Thoracic aorta (tissue), 2 donors: ENCODE measurements around the gene HOXA6. TPM values are rescaled to one million over a fixed set of nuclear protein-coding genes. Genes with fewer than 3 reads are reported as not detected.

Experiments
- ATAC-seq: fragments of 150-250 bp; one replicate; pipeline ENCODE4 v1.8.0; 2017; ENCODE audit warnings: low read depth; ENCODE audit not compliant: insufficient number of reproducible peaks, low FRiP score
- DNase-seq: peaks from one replicate; pipeline ENCODE4 v3.0.0-alpha.2; 2020; ENCODE audit warnings: low spot score
- H3K27ac ChIP-seq, 2 donors: fragments of 200-600 bp; sonication (generic); 1 replicate in 1 of 2; 2 replicates in 1 of 2; pipeline ENCODE4 v1.5.1; 2016; ENCODE audit warnings: mild to moderate bottlenecking in 2 of 2, moderate library complexity in 2 of 2
- H3K27me3 ChIP-seq: fragments of 200-600 bp; sonication (generic); replicated peaks from 2 replicates; pipeline ENCODE4 v1.6.0; 2016; ENCODE audit warnings: mild to moderate bottlenecking; ENCODE audit not compliant: insufficient read depth
- H3K36me3 ChIP-seq: fragments of 200-600 bp; sonication (generic); one replicate; pipeline ENCODE4 v1.5.1; 2016
- H3K4me1 ChIP-seq, 2 donors: fragments of 200-600 bp; sonication (generic); 1 replicate in 1 of 2; 2 replicates in 1 of 2; pipeline versions ENCODE4 v1.5.1 to v1.6.0; 2016; ENCODE audit warnings: low read depth in 2 of 2, mild to moderate bottlenecking in 1 of 2; ENCODE audit not compliant: control insufficient read depth in 1 of 2
- H3K4me3 ChIP-seq: fragments of 200-600 bp; sonication (generic); 2 replicates; pipeline ENCODE4 v1.5.1; 2016; ENCODE audit warnings: mild to moderate bottlenecking
- H3K9me3 ChIP-seq: fragments of 200-600 bp; sonication (generic); 2 replicates; pipeline ENCODE4 v1.5.1; 2016
- total RNA-seq, 2 donors: library from RNA; depleted of rRNA; stranded (reverse); fragments of >200 nt; gene quantifications; one replicate each; pipeline versions ENCODE4 v1.1.0 to v1.2.3, GENCODE V29; 2016
- TF ChIP-seq, protein P1 (sequence below): fragments of 200-600 bp; sonication (generic); IDR thresholded peaks from one replicate; pipeline ENCODE4 v1.5.1; 2019; ENCODE audit warnings: antibody characterized with exemption

HOXA6 gene
- total RNA-seq, 2 donors from 2014 or later = not detected

DNA sequence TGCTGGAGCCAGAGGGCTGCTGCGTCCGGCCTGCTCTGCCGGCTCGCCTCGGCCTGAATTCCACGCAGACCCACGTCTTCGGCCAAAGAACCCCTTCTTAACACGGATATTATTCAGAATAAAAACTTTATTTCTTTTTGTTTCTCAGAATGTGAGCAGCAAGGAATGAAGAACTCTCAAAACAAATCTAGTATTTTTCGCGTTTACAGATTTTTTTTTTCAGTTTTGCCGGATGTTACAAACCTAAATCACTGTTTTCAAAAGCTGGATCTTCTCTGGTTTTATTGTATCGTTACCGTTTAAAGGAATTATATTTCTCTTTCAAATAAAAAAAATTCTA lies 40.7 kb downstream of the HOXA6 start:
- Histone ChIP-seq H3K36me3 (no peaks in the 10 kb centered on the region), H3K4me3 (peak overlapping the region; percentile 99), H3K27me3 (no peaks in the 10 kb centered on the region), H3K4me1 (peaks cover 26 to 74% of the 10 kb centered on the region in 2 donors), H3K27ac (peak overlapping the region; percentile 87 to 96), H3K9me3 (no peaks in the 10 kb centered on the region)
- DNase-seq = no peak
- TF ChIP-seq, protein P1, sequence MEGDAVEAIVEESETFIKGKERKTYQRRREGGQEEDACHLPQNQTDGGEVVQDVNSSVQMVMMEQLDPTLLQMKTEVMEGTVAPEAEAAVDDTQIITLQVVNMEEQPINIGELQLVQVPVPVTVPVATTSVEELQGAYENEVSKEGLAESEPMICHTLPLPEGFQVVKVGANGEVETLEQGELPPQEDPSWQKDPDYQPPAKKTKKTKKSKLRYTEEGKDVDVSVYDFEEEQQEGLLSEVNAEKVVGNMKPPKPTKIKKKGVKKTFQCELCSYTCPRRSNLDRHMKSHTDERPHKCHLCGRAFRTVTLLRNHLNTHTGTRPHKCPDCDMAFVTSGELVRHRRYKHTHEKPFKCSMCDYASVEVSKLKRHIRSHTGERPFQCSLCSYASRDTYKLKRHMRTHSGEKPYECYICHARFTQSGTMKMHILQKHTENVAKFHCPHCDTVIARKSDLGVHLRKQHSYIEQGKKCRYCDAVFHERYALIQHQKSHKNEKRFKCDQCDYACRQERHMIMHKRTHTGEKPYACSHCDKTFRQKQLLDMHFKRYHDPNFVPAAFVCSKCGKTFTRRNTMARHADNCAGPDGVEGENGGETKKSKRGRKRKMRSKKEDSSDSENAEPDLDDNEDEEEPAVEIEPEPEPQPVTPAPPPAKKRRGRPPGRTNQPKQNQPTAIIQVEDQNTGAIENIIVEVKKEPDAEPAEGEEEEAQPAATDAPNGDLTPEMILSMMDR = no peak
- ATAC-seq = no peak

DNA sequence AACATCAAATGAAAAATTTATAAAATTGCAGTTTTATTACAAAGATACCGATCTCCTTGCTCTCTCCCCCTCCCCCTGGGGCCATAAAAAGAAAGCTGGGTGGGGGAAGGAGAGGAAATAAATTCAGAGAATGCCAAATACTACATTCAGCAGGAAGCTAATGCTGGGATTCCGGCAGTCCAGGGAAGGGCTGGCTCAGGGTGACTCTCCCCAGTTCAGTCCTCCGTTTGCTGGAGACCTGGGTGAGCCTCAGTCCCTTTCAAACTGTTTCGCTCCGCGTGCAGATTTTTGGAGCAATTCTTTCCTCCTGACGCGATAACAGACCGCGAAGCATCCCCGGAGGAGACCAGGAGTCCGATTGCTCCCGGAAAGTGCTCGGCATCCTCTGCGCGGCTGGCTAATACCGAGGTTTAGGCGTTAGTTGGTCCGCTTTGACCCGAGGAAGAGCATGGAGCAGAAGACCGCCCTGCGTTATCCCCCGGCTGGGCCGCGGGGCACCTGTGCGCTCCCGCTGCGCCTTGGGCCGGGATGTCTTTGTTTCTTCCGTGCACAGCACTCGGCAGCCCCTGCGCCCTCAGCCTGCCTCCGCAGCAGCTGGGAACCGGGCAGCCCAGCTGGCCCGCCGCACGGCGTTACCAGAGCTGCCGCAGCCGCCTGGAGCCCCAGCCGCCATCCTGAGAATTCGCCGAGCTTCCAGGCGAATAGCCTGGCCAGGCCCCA lies 41.2 kb downstream of the HOXA6 start:
- no peaks in the 10 kb centered on the region for H3K9me3 ChIP-seq
- ATAC-seq = no peak
- peak overlapping the region; percentile 99 for H3K4me3 ChIP-seq
- DNase-seq = no peak
- H3K27me3 ChIP-seq = no peaks in the 10 kb centered on the region
- no peaks in the 10 kb centered on the region for H3K36me3 ChIP-seq
- peak overlapping the region; percentile 87 to 96 for H3K27ac ChIP-seq
- H3K4me1 ChIP-seq = peaks cover 25 to 68% of the 10 kb centered on the region in 2 donors
- TF ChIP-seq, protein P1 = no peak

DNA sequence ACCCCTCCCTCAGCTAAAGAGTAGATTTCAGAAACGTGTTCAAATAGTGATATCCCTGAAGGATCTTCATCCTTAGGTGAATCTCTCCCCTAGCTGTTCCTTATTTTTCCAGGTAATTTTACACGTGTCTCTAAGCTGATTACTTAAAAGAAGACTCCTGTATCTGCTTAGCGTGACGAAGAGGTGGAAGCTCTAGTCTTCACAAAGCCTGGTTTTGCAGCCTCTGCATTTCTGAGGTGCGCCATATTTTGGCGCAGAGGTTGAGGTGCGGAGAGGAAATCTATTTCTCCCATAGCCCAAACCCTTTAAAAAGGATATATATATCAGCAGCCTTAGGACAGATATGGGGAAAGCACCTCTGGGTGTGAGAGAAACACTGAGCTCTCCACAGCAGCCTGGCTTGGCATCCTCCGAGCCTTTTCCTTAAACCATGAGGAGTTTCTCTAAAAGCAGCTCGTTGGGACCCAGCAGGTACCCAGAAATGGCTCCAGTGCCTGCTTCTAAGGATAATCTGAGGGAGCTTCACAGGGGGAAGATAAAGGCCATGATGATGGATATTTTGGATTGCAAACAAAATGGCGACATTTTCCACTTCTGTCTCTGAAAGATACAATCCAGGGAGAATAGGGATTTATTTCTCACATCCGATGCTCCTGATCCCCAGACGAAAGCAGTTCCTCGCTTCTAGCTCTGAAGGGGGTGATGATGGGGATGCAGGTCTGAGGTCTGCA lies 42.1 kb downstream of the HOXA6 start:
- no peak for DNase-seq
- no peaks in the 10 kb centered on the region for H3K27me3 ChIP-seq
- TF ChIP-seq, protein P1 = no peak
- peak overlapping the region; percentile 87 to 96 for H3K27ac ChIP-seq
- H3K4me3 ChIP-seq = peak overlapping the region; percentile 99
- H3K4me1 ChIP-seq = peaks cover 25 to 65% of the 10 kb centered on the region in 2 donors
- H3K9me3 ChIP-seq = no peaks in the 10 kb centered on the region
- ATAC-seq = no peak
- H3K36me3 ChIP-seq = no peaks in the 10 kb centered on the region

DNA sequence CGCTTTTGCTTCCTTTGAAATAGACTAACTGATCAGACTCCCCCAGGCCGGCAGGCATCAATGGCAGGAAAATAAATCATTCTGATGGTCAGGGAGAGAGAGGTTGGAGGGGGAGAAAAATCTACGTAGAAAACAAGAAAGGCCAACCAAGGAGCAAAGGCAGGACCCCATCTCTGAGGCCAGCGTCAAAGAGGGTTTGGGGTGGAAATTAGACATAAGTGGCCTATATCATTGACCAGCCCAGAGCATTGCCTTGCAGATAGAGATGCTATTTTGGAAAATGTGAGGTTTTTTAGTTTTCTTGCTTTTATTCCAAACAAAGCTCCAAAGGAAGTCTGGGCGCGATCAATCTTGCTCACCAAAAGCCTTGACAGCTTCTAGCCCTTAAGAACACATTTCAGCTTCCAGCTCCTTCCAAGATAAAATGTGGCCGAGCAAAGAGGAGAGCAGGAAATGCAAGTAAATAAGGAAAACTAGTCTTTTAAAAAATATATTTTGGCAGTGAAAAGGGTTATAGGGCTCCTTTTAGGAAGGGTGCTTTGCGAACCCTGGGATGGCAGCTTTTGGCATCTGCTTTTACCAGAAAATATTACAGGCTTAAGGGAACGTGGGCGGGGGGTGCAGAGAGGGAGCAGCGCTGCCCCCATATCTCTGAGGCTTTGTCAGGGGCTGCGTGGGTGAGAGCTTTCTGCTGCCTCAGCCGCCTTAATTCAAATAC lies 43.1 kb downstream of the HOXA6 start:
- no peaks in the 10 kb centered on the region for H3K36me3 ChIP-seq
- TF ChIP-seq, protein P1 = no peak
- peak overlapping the region; percentile 87 to 96 for H3K27ac ChIP-seq
- H3K4me1 ChIP-seq = peaks cover 25 to 65% of the 10 kb centered on the region in 2 donors
- DNase-seq (no peak), ATAC-seq (no peak)
- H3K4me3 ChIP-seq = peak overlapping the region; percentile 99
- no peaks in the 10 kb centered on the region for H3K9me3 ChIP-seq
- H3K27me3 ChIP-seq = no peaks in the 10 kb centered on the region
